NCI-H345 (cell line): ENCODE measurements around the gene DAW1.

Experiments
- DNase-seq: peaks from one replicate; lab custom pipeline; 2025; lab: John Stamatoyannopoulos, UW

DAW1 gene

DNA sequence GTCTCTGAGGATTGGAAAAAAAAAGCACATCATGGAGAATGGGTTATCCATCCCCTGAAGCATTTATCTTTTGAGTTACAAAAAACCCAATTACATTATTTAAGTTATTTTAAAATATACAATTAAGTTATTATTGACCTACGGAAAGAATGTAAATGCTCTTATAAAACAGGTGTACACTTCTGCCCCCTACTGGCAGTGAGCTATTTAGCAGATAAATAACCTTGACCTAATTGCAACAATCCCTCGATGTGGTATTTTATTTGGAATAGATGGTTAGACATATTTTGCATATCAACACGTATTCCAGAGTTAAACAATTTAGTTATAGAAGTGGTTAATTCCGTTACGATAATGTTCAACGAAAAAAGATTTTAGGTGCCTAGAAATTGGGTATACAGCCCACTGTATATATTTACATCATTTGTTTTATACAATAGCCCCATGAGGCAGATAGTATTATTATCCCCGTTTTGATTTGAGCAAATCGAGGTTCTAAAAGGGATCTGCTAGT, 9.1 kb upstream of the DAW1 start:
- peak; percentile 22 for DNase-seq

- DNase-seq, result no peak
These were observed 8.5 kb upstream of the DAW1 start for GRCh38 chr2:227862741-227863588.

- DNase-seq, result no peak
These were observed 7.2 kb upstream of the DAW1 start for GRCh38 chr2:227864161-227864756.

GRCh38 chr2:227865291-227865690, 6.1 kb upstream of the DAW1 start:
- no peak for DNase-seq

GRCh38 chr2:227867386-227867785, 4.0 kb upstream of the DAW1 start:
- DNase-seq, result no peak

- no peak for DNase-seq
These were observed 589 bp upstream of the DAW1 start for GRCh38 chr2:227870710-227871374.

GRCh38 chr2:227872676-227873075, 1.2 kb downstream of the DAW1 start:
- DNase-seq, result no peak

DNA sequence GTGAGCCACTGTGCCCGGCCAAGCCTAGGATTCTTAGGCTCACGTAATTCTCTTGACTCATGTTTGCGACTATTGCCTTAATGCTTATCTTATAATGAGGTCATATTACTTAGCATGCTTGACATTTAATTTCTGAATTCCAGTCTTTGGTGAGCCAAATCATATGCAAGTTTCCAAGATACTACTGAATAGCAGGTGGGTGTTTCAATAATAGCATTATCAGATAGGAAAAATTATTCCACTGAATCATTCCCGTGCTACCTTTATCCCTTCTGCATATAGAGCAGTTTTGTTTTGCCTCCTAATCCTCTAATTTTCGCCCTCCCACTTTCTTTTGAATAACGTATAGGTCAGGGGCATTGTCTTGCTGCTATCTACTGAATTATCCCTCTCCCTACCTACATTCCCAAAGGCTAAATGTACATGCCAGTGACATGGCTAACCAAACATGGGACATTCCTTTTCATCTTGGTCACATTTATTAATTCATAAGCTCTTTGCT, 4.9 kb downstream of the DAW1 start:
- no peak for DNase-seq

DNA sequence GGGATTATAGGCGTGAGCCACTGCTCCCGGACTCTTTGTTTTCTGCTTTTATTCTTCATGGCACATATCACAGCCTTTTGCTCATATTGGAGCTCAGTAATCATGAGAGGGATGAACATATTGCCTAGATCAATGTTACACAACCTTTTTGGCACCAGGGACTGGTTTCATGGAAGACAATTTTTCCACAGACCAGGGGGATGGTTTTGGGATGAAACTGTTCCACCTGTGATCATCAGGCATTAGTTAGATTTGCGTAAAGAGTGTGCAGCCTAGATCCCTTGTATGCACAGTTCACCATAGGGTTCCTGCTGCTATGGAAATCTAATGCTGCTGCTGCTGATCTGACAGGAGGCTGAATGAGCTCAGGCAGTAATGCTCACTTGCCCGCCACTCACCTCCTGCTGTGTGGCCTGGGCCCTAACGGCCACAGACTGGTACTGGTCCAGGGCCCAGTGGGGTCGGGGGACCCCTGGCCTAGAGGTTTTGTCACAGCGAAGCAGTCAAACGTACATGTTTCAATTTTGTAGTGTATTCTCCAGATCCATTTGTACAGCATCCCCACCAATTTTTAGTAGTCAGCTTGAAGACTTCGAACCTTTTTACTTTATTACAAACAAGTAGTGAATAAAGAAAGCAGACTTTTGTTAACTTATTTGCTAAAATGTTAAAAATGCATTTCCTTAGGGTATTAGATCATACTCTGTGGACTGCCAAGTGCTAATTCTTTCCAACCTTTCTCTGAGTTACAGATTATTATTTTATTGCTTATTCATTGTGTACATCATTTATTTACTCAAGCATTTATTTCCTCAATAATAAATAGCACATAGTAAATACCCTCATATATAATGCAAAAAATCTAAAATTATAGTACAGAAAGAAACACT, 6.2 kb downstream of the DAW1 start:
- DNase-seq, result no peak

DNA sequence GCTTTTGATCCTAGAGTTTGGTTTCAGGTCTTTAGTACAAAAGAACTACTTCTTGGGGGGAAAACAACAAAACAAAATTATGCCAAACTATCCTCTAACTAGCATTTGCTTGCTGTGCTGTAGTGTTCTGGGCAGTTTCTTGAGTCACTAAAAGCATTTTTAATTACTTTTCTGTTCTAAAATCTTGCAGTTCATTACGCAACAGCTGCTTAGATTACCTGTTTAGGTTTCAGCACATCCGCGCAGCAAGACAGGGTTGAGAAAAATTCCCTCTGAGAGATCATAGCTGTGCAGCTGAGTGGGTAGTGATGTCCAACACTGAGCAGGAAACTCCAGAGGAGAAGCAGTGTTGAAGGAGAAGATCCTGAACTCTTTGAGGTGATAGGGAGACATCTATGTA, 9.0 kb downstream of the DAW1 start:
- DNase-seq, result no peak

GRCh38 chr2:227881866-227882517, 10.6 kb downstream of the DAW1 start:
- no peak for DNase-seq

- DNase-seq, result peak; percentile 8
These were observed 13.1 kb downstream of the DAW1 start for GRCh38 chr2:227884511-227884947.

DNA sequence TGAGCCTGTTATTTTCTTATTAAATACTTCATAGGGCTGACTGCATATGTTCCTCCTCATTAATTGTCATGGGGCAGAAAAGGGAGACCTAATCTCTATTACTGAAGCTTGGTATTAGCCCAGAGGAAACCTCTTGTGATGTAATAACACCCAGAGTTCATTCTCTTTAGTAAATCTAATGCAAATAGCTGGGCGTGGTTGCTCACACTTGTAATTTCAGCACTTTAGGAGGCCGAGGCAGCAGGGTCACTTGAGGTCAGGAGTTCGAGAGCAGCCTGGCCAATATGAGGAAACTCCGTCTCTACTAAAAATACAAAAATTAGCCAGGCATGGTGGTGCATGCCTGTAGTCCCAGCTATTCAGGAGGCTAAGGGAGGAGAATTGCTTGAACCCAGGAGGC, 14.7 kb downstream of the DAW1 start:
- no peak for DNase-seq

DNA sequence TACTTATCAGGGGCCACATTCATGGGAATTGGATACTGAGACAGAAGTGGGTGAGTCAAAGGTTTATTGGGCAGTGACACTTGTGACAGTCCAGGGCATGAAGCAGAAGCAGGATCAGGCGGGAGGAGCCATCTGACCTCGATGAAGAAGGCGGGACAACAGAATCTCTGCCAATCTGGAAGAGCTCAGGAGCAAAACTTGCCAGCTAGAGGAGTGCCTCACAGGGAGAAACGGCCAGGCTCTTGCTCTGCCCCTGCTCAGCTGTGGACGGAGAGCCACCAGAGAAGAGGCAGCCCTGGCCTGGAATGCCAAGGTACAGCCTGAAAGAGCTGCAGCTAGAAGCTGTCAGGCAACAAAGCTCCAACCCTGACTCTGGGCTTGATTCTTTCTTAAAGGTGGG, 16.9 kb downstream of the DAW1 start:
- no peak for DNase-seq

GRCh38 chr2:227889336-227889735, 17.9 kb downstream of the DAW1 start:
- peak; percentile 69 for DNase-seq

DNA sequence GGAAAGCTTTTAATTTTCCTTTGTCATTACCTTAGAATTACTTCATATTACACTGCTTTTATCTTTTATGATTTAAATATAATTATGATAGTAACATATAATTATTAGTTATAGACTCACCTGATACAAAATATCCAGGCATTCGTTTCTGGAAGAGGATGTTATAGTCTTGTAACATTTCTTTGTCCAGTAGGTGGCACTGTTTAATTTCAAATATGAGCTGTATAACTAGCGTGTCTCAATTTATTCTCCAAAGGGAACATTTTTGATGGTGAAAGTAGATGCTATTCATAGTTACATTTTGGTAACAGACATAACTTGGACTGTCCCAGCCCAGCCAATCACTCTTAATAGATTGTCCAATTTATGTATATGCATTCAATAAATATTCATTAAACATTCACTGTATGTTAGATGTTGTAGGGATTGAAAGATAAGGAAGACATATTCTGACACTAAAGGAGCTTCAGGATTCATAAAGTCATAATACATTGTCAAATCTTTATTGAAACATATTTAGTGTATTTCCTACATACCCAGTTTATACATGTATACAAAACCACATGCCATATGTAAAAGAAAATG, 19.2 kb downstream of the DAW1 start:
- DNase-seq, result peak; percentile 77

- DNase-seq, result no peak
These were observed 20.2 kb downstream of the DAW1 start for GRCh38 chr2:227891673-227892072.

GRCh38 chr2:227903381-227903780, 31.9 kb downstream of the DAW1 start:
- no peak for DNase-seq

- no peak for DNase-seq
These were observed 35.6 kb downstream of the DAW1 start for GRCh38 chr2:227906991-227907390.

DNA sequence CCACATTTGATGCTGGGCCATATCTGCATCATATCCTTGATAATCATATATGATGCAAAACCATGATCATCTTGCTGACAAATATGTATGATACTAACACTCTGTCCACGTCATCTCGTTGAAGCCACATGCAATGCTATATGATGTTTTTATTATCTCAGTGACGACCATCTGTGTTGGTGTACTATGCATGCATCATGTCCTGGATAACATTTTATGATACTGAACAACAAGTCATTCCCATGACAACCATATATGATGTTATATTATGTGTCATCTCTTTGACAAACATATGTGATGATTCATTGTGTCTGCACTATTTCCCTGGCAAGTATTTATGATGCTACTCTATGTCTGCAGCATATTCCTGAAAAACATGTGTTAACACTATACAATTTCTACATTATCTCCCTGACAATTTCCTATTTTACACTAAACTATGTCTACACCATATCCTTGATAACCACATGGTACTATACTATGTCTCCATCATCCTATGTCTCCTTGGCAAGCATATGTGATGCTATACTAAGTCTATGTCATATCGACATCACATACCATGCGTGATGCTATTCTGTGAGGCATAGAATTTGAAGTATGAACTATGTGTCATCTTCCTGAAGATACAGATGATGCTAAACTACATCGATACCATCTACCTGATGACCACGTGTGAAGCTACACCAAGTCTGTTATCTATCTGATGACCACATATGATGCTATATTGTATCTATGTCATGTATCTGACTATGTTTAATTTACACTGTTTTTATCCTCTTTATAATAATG, 37.0 kb downstream of the DAW1 start:
- no peak for DNase-seq
